Esophagus muscularis mucosa (tissue), 4 donors: ENCODE data around the gene SH3YL1. TPM values are rescaled to one million over a fixed set of nuclear protein-coding genes. Genes with fewer than 3 reads are reported as not detected.

Experiments used
- DNase-seq: peaks from one replicate; pipeline ENCODE4 v3.0.0-alpha.2; 2017; ENCODE audit errors: extremely low spot score
- H3K27ac ChIP-seq, 4 donors: fragments of 200-600 bp; sonication (generic); replicated peaks in 1 of 4; 1 replicate in 3 of 4; 2 replicates in 1 of 4; pipeline ENCODE4 v1.5.1; 2016 to 2019; ENCODE audit warnings: mild to moderate bottlenecking in 1 of 4
- H3K27me3 ChIP-seq, 4 donors: fragments of 200-600 bp; sonication (generic); one replicate each; pipeline versions ENCODE4 v1.5.1 to v1.6.0; 2016 to 2019
- H3K36me3 ChIP-seq, 4 donors: fragments of 200-600 bp; sonication (generic); one replicate each; pipeline ENCODE4 v1.5.1; 2016 to 2019
- H3K4me1 ChIP-seq, 4 donors: fragments of 200-600 bp; sonication (generic); one replicate each; pipeline ENCODE4 v1.5.1; 2016 to 2019
- H3K4me3 ChIP-seq, 4 donors: fragments of 200-600 bp; sonication (generic); 1 replicate in 2 of 4; 2 replicates in 2 of 4; pipeline ENCODE4 v1.5.1; 2016 to 2019; ENCODE audit warnings: mild to moderate bottlenecking in 4 of 4, moderate library complexity in 1 of 4
- H3K9me3 ChIP-seq, 4 donors: fragments of 200-600 bp; sonication (generic); 1 replicate in 3 of 4; 2 replicates in 1 of 4; pipeline ENCODE4 v1.5.1; 2016 to 2019
- EP300 ChIP-seq: sonication (generic); formaldehyde crosslinking; IDR thresholded peaks from one replicate; pipeline ENCODE4 v1.6.1; 2017; ENCODE audit warnings: antibody characterized with exemption
- POLR2A ChIP-seq: fragments of 450-650 bp; IDR thresholded peaks from one replicate; pipeline ENCODE4 v1.6.1; 2017; ENCODE audit warnings: antibody characterized with exemption, moderate library complexity, mild to moderate bottlenecking, low read depth
- POLR2AphosphoS5 ChIP-seq, 2 donors: sonication (generic); formaldehyde crosslinking; IDR thresholded peaks; one replicate each; pipeline ENCODE4 v1.6.1; 2017; ENCODE audit warnings: antibody characterized with exemption in 2 of 2
- WGBS: methylation state at CpG from one replicate; pipeline ENCODE4 v1.1.5; 2018; 5-methylcytosine and 5-hydroxymethylcytosine counted together
- intact Hi-C: fragments of 100-400 bp; cut with DNase I; formaldehyde crosslinking; loops from one replicate; pipeline ENCODE4 v1.15.1; 2023
- total RNA-seq, 4 donors: library from RNA; depleted of rRNA; stranded (reverse); fragments of >200 nt; gene quantifications; one replicate each; pipeline versions ENCODE4 v1.1.0 to v1.2.1, GENCODE V29; 2016
- TF ChIP-seq, protein P1 (sequence below), 3 experiments: fragments of 200-600 bp in 2 of 3; fragments of 450-650 bp in 1 of 3; sonication (generic) in 2 of 3; IDR thresholded peaks; one replicate each; pipeline ENCODE4 v1.5.1; 2017 to 2019; ENCODE audit warnings: antibody characterized with exemption in 3 of 3, mild to moderate bottlenecking in 2 of 3, moderate library complexity in 1 of 3

SH3YL1 gene
- total RNA-seq, 4 donors from 2014 or later = 15.7 to 20.3 (median 18.2) TPM

DNA sequence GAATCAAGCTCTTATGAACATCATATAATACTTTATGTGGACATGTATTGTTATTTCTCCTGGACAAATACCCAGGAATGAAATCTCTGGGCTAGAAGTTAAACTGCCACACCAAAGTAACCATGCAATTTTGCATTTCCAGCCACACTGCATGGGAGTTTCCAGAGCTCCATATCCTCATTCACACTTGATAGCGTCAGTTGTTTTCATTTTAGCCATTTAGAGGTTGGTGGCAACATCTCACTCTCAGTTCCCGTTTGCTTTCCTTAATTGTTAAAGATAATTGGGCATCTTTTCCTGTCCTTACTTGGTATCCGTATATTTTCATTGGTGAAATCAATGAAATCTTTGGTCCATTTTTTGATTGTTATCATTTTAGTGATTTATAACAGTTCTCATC, 47.8 kb downstream of the SH3YL1 start:
- TF ChIP-seq EP300 (no peak), POLR2AphosphoS5 (IDR thresholded peaks at IDR 0.05) (no peak), POLR2A (no peak)
- TF ChIP-seq, protein P1, sequence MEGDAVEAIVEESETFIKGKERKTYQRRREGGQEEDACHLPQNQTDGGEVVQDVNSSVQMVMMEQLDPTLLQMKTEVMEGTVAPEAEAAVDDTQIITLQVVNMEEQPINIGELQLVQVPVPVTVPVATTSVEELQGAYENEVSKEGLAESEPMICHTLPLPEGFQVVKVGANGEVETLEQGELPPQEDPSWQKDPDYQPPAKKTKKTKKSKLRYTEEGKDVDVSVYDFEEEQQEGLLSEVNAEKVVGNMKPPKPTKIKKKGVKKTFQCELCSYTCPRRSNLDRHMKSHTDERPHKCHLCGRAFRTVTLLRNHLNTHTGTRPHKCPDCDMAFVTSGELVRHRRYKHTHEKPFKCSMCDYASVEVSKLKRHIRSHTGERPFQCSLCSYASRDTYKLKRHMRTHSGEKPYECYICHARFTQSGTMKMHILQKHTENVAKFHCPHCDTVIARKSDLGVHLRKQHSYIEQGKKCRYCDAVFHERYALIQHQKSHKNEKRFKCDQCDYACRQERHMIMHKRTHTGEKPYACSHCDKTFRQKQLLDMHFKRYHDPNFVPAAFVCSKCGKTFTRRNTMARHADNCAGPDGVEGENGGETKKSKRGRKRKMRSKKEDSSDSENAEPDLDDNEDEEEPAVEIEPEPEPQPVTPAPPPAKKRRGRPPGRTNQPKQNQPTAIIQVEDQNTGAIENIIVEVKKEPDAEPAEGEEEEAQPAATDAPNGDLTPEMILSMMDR (IDR thresholded peaks at IDR 0.05) = no peak
- H3K4me1 ChIP-seq = no peaks in the 10 kb centered on the region
- intact Hi-C loops = no loop called here
- H3K4me3 ChIP-seq = no peak overlapping the region
- no peak overlapping the region for H3K27ac ChIP-seq
- peaks cover 8 to 29% (median 16%) of the 10 kb centered on the region in 4 donors for H3K36me3 ChIP-seq
- no peak for DNase-seq
- WGBS = 94% methylated on average over 3 of the region's 3 CpGs
- H3K27me3 ChIP-seq = peaks cover 0 to 31% (median 4%) of the 10 kb centered on the region in 4 donors
- H3K9me3 ChIP-seq = peaks cover 0 to 12% (median 5%) of the 10 kb centered on the region in 4 donors

DNA sequence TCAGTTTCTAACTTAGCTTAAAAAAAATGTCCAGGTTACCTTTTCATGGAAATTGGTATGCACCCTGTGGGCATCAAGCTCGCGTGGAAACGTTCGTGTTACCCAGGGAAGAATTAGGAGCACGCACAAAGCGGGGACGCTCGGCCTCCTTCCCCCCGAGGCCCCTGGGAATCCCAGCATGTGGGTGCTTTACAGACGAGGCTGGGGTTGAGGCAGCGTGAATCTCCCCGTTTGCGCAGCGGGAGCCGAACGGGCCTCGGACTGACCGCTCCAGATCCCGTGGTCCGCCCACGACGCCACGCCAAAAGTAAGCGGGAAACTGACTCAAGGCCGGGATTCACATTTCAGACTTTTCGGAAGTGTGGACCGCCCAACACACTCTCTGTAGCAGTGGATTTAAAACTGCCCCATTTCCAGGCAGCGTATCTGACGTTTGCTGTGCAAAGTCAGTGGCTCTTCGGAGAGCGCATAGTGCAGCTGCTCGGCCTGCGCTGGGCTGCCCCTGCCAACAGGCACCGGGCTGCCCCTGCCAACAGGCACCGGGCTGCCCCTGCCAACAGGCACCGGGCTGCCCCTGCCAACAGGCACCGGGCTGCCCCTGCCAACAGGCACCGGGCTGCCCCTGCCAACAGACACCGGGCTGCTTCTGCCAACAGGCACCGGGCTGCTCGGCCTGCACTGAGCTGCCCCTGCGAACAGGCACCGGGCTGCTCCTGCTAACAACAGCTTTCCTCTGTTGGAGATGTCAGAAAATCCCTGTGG, 49.7 kb downstream of the SH3YL1 start:
- TF ChIP-seq, protein P1 (IDR thresholded peaks at IDR 0.05) = no peak
- TF ChIP-seq POLR2AphosphoS5 (IDR thresholded peaks at IDR 0.05) = no peak
- TF ChIP-seq POLR2A = no peak
- TF ChIP-seq EP300 = no peak
- H3K27ac ChIP-seq = no peak overlapping the region
- intact Hi-C loops = no loop called here
- no peaks in the 10 kb centered on the region for H3K4me1 ChIP-seq
- WGBS = 90% methylated on average over 34 of the region's 43 CpGs
- H3K4me3 ChIP-seq = no peak overlapping the region
- peaks cover 0 to 49% (median 8%) of the 10 kb centered on the region in 4 donors for H3K27me3 ChIP-seq
- DNase-seq = no peak
- peaks cover 8 to 20% (median 13%) of the 10 kb centered on the region in 4 donors for H3K36me3 ChIP-seq
- H3K9me3 ChIP-seq = peaks cover 0 to 12% (median 5%) of the 10 kb centered on the region in 4 donors

DNA sequence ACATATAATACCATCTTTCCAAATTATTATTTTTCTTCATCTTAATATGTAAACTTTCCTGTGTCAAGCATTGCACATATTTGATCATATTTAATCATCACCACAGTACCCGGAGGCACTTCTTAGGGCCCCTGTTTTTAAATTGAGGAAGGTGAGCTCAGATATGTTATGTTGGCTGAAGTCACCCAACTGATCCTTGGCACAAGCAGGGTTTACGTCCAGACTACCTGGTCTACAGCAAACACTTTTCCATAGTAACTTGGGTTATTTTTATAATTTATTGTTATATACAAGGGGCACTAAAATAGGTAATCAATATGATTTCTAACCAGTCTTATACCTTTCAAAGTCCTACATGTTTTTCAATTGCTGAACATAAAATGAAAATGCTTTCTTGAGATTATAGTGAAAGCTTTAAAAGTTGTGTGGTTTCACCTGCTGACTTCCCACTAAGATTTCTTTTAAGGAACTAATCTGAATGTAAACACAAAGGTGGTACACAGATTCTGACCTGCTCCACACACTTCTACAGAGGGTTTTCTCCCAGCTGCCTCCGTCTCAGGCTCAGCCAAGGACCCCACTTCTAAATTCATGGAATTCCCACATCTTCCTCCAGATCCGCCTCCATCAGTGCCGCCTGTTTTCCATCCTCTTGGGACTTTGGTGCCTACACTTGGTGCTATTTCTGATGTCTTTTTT, 52.2 kb downstream of the SH3YL1 start:
- intact Hi-C loops = no loop called here
- no peak overlapping the region for H3K27ac ChIP-seq
- peaks cover 0 to 12% (median 5%) of the 10 kb centered on the region in 4 donors for H3K9me3 ChIP-seq
- peaks cover 4 to 60% (median 12%) of the 10 kb centered on the region in 4 donors for H3K27me3 ChIP-seq
- TF ChIP-seq, protein P1 (IDR thresholded peaks at IDR 0.05) = no peak
- TF ChIP-seq POLR2A (no peak), POLR2AphosphoS5 (IDR thresholded peaks at IDR 0.05) (no peak), EP300 (no peak)
- no peak overlapping the region for H3K4me3 ChIP-seq
- H3K4me1 ChIP-seq = no peaks in the 10 kb centered on the region
- WGBS = 71% methylated on average over 5 of the region's 5 CpGs
- no peak for DNase-seq
- H3K36me3 ChIP-seq = no peaks in the 10 kb centered on the region

DNA sequence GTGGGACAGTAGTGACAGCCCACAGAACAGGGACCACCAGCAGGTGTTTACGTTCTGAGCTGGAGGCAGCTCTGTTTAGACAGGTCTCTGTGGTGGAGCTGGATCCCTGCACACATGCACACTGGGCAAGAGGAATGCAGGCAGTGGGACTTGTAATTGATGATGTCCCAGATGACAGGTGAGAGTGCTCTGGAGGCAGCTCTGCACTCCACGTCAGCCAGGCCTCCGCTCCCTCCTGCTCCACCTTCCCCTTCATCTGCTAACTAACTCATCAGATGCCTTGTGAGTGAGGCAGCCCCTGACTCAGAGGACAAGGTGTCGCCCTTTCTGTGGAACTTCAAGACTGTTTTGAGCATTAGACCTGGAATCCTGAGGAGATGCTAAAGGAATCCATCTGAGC, 53.2 kb downstream of the SH3YL1 start:
- H3K4me3 ChIP-seq = no peak overlapping the region
- no peak for TF ChIP-seq POLR2A
- no peak for TF ChIP-seq EP300
- TF ChIP-seq, protein P1 (IDR thresholded peaks at IDR 0.05) = no peak
- no peak for TF ChIP-seq POLR2AphosphoS5 (IDR thresholded peaks at IDR 0.05)
- H3K36me3 ChIP-seq = no peaks in the 10 kb centered on the region
- WGBS = 36% methylated on average over 2 of the region's 4 CpGs
- no peak for DNase-seq
- peaks cover 0 to 12% (median 5%) of the 10 kb centered on the region in 4 donors for H3K9me3 ChIP-seq
- no peak overlapping the region for H3K27ac ChIP-seq
- intact Hi-C loops = no loop called here
- H3K27me3 ChIP-seq = peaks cover 4 to 60% (median 12%) of the 10 kb centered on the region in 4 donors
- H3K4me1 ChIP-seq = no peaks in the 10 kb centered on the region
